Fibroblast of mammary gland (primary cell): ENCODE measurements around the gene DCUN1D5.

Experiments
- DNase-seq: peaks from one replicate; pipeline ENCODE4 v3.0.0-alpha.2; 2010; ENCODE audit warnings: low read depth
- H3K4me3 ChIP-seq: 2 replicates; pipeline ENCODE4 v1.5.1; 2011; ENCODE audit warnings: low read depth, mild to moderate bottlenecking, low read length, moderate library complexity; ENCODE audit not compliant: control insufficient read depth
- TF ChIP-seq, protein P1 (sequence below): conservative IDR thresholded peaks from 2 replicates; pipeline ENCODE4 v1.5.1; 2011; ENCODE audit warnings: low read depth, low read length, inconsistent platforms; ENCODE audit not compliant: control insufficient read depth, insufficient read depth

DCUN1D5 gene

DNA sequence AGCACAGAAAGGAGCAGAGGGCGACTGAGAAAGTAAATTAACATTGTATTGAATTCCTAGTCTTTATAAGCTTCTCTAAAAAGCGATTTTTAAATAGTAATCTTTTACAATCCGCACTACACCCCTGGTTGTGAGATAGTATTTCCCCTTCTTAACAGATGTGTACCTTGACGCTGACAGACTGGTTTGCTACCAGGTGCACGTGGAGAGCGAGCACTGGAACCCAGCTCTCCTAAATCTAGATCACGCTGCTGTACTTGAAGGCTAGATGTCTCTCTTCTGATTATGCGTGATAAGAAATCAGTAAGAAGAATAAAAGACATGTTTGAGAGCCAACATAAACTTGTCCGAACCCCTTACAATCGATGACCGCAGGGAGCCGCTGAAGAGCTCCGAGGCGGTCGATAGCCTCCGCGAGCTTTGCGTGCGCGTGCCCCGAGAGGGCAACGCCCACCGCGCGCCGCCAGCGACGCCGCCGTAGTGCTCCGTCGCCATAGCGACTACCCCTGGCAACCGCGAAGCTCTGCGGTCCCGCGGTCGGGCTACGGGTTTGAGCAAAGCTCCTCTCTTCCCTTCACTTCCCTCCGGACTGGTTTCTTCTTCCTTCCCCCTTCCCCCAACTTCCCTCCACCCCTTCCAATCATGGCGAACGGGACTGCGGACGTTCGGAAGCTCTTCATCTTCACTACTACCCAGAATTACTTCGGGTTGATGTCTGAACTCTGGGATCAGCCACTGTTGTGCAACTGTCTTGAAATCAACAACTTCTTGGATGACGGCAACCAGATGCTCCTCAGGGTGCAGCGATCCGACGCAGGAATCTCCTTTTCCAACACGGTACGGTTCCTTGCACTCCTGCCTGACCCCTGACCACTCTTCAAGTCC lies 17.2 kb upstream of the DCUN1D5 start, which contains the start of gene DYNC2H1:
TSS of gene DYNC2H1 (plus strand) at position 494 of the 885 bp plus-strand sequence. CDS start at position 643, 149 bp downstream.
- H3K4me3 ChIP-seq, result peak within 1 kb of the TSS; percentile 85
- DNase-seq, result peak; percentile 91
- TF ChIP-seq, protein P1, sequence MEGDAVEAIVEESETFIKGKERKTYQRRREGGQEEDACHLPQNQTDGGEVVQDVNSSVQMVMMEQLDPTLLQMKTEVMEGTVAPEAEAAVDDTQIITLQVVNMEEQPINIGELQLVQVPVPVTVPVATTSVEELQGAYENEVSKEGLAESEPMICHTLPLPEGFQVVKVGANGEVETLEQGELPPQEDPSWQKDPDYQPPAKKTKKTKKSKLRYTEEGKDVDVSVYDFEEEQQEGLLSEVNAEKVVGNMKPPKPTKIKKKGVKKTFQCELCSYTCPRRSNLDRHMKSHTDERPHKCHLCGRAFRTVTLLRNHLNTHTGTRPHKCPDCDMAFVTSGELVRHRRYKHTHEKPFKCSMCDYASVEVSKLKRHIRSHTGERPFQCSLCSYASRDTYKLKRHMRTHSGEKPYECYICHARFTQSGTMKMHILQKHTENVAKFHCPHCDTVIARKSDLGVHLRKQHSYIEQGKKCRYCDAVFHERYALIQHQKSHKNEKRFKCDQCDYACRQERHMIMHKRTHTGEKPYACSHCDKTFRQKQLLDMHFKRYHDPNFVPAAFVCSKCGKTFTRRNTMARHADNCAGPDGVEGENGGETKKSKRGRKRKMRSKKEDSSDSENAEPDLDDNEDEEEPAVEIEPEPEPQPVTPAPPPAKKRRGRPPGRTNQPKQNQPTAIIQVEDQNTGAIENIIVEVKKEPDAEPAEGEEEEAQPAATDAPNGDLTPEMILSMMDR, result peak; percentile 42

DNA sequence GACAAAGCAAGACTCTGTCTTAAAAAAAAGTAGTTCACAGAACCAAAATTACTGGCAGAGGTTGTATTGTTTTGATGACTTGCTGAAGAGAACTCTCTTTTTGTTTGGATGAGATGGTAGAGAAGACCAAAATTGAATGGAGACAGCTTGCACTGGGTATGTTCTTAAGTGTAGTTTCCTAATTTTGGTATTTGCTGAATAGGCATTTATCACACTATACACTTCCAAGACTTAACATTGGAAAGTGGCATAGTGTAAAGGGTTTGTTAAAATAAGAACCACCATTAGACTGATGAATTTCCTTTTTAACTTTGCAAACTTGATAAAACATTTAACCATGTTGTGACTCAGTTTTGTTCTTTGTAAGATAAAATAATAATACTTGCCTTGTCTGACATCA lies 5.3 kb upstream of the DCUN1D5 start:
- DNase-seq, result no peak
- TF ChIP-seq, protein P1, result no peak

DNA sequence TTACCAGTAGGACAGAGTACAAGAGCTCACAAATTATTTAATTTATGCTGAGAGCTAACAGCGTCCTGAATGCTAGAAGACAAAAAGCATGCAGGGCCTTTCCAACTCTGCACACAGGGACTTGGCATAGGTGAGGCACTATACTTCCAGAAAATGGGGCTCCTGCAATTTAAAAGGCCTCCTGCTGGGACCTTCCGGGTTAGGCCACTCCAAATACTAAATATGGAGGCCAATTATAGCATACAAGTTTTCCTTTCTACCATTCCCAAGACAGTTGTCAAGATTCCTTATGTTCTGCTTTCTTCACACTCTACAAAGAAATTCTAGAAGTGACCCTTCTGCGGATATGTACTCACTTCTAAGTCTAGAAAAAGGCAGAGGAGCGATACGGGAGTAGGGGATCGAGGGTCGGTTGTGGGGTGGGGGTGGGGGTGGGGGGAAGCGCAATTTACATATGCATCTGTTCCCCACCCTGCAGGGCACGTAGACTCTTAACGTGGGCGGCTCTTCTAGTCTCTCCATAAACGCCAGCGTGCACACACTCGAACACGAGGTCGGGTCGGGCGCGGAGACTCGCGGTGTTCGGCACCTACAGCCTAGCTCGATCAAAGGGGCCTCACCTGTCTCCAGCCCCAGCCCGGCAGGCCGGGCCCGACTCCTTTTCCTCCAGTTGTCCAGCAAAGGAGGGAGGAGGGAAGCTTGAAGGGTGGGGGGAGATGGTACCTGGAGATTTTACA lies 728 bp downstream of the DCUN1D5 start:
- DNase-seq, result peak; percentile 40
- TF ChIP-seq, protein P1, result no peak
- H3K4me3 ChIP-seq, result peak overlapping the region; percentile 89

More for the DNA sequence above, 5.3 kb upstream of the DCUN1D5 start:
- no peak overlapping the region for H3K4me3 ChIP-seq

DNA sequence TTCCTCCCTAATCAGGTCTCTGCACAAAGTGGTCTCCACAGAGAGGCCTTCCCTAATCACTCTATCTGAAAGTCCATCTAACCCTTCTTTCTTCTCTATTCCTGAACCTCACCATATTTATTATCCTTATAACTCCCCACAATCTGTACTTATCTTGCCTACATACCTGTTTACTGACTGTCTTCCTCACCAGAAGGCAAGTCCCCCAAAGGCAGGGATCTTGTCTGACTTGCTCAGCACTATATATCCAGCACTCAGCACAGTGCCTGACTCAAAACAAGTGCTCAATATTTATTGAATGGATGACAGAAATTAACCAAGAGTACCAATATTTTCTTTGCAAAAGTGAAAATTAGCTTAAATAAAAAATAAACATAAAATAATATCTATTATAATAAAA lies 5.5 kb downstream of the DCUN1D5 start:
- TF ChIP-seq, protein P1, result no peak
- DNase-seq, result no peak
- no peak overlapping the region for H3K4me3 ChIP-seq

DNA sequence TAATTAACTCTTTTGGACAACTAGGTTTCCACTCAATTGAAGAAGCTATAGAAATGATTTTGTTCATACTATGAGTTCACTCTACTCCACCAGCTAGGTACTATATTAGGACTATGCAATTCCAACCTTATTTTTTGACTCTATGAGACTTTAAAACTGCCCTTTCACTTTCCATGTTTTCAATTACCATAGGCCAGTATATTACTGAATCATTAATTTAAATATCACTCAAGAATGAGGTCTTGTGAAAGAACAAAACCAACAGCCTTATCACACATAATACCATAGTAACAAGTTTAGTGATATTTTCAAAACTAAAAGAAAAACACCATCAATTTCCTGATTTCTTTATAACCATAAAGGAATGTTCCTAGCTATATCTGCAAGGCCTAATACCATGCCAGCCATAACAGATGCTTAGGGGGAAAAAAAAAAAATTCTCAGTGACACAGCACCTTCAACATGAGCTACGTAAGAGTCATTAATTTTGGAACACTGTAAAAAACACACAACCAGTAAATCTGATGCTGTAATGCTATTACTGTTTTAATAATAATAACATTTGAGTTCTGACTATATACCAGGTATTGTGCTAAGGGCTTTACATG lies 6.1 kb downstream of the DCUN1D5 start:
- no peak overlapping the region for H3K4me3 ChIP-seq
- DNase-seq, result peak; percentile 35
- TF ChIP-seq, protein P1, result no peak

DNA sequence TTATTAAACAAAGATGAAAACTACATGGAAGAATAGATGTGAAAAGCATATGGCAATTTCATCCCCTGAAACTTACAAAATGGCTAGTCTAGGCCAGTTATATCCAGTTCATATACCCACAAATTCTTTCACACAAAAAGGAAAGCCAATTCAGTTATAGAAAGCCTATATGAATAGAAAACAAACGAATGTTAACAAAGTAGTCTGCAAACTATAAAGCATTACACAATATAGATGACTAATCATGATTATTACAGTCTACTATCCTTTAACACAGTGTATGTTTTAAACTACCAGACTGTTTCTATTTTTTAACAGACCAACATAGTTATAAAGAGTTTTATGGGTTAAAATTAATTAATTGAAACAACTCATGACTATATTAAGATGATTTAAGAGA lies 12.1 kb downstream of the DCUN1D5 start:
- DNase-seq, result peak; percentile 51
- TF ChIP-seq, protein P1, result no peak
- H3K4me3 ChIP-seq, result no peak overlapping the region
